ENCODE data around the gene RRP8. TPM values are rescaled to one million over a fixed set of nuclear protein-coding genes. Genes with fewer than 3 reads are reported as not detected.
A peak's percentile ranks its signal among the peaks of the same experiment; 100 is the strongest.

The RRP8 gene
- total and polyA plus RNA-seq, 9 of the 15 experiments (the other 6 are each of a cell fraction or from before 2014, with no cell fraction given): 5.7 to 47.3 (median 32.6) TPM

- TF ChIP-seq YY1 (IDR thresholded peaks at IDR 0.05; ENCODE audit: borderline replicate concordance in 1 of 3, control insufficient read depth in 1 of 3, extremely low read depth in 1 of 3, insufficient read depth in 3 of 3, insufficient read length in 1 of 3, insufficient replicate concordance in 2 of 3, low read depth in 1 of 3, low read length in 2 of 3): peak in 1 of 3 experiments; percentile 47
- no peak for TF ChIP-seq BDP1 (IDR thresholded peaks at IDR 0.05; ENCODE audit: insufficient read depth, insufficient read length)
- TF ChIP-seq USF2 (CRISPR knock-in tag; IDR thresholded peaks at IDR 0.05): peak; percentile 99
- TF ChIP-seq L3MBTL2 (IDR thresholded peaks at IDR 0.05): 0 out of 2 replicates have a peak, but pooled peaks have one; percentile 17
- TF ChIP-seq MBD2 (IDR thresholded peaks at IDR 0.05; ENCODE audit: borderline replicate concordance, low read depth): no peak
- no peak for TF ChIP-seq ARID2 (IDR thresholded peaks at IDR 0.05)
- no peak for TF ChIP-seq RERE (CRISPR knock-in tag; IDR thresholded peaks at IDR 0.05; ENCODE audit: borderline replicate concordance)
- no peak for TF ChIP-seq MYBL2 (IDR thresholded peaks at IDR 0.05; ENCODE audit: low read depth)
- TF ChIP-seq MYBL2 (CRISPR knock-in tag; IDR thresholded peaks at IDR 0.05; ENCODE audit: borderline replicate concordance): no peak
- peak; percentile 18; the same call in 1 of the 2 replicates for TF ChIP-seq NFE2 (IDR thresholded peaks at IDR 0.05; ENCODE audit: low read depth)
- peak; percentile 58; the same call in 1 of the 2 replicates for TF ChIP-seq PKNOX1 (IDR thresholded peaks at IDR 0.05)
- TF ChIP-seq CTCFL (IDR thresholded peaks at IDR 0.05; ENCODE audit: borderline replicate concordance, insufficient read depth, low read depth, low read length, poor library complexity, severe bottlenecking): no peak
- TF ChIP-seq NR0B1 (IDR thresholded peaks at IDR 0.05; ENCODE audit: partially characterized antibody): no peak
- TF ChIP-seq ZZZ3 (IDR thresholded peaks at IDR 0.05): no peak
- TF ChIP-seq NONO (IDR thresholded peaks at IDR 0.05; ENCODE audit: low read depth in 2 of 2, low read length in 1 of 2): no peak
Observed at GRCh38 chr11:6619004-6619745, 15.8 kb upstream of the RRP8 start, which contains the start of gene TPP1 (continued).

All from K562 (cell line).